GM12872 (cell line): ENCODE measurements around the gene ITSN2.

Experiments used
- TF ChIP-seq, protein P1 (sequence below): IDR thresholded peaks from 3 replicates; pipeline ENCODE4 v1.5.1; 2011; ENCODE audit warnings: low read depth, mild to moderate bottlenecking, low read length, moderate library complexity; ENCODE audit not compliant: insufficient read depth

ITSN2 gene

DNA sequence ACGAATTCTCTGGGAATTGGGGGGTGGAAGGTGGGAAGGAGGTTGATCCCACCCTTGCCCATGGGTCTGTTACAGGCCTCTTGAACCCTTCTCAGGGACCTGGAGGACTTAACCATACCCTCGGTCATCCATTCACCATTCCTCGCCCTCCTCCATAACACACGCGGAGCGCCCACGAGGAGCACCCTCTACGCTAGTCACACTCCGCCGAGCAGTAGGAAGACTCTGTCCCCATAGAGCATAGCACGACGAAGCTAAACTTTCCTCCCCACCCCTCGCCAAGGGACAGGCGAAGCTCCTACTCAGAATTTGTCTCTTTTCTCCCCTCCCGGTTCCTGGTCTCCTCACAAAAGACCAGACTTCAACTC, 611 bp upstream of the ITSN2 start:
- TF ChIP-seq, protein P1, sequence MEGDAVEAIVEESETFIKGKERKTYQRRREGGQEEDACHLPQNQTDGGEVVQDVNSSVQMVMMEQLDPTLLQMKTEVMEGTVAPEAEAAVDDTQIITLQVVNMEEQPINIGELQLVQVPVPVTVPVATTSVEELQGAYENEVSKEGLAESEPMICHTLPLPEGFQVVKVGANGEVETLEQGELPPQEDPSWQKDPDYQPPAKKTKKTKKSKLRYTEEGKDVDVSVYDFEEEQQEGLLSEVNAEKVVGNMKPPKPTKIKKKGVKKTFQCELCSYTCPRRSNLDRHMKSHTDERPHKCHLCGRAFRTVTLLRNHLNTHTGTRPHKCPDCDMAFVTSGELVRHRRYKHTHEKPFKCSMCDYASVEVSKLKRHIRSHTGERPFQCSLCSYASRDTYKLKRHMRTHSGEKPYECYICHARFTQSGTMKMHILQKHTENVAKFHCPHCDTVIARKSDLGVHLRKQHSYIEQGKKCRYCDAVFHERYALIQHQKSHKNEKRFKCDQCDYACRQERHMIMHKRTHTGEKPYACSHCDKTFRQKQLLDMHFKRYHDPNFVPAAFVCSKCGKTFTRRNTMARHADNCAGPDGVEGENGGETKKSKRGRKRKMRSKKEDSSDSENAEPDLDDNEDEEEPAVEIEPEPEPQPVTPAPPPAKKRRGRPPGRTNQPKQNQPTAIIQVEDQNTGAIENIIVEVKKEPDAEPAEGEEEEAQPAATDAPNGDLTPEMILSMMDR = no peak

DNA sequence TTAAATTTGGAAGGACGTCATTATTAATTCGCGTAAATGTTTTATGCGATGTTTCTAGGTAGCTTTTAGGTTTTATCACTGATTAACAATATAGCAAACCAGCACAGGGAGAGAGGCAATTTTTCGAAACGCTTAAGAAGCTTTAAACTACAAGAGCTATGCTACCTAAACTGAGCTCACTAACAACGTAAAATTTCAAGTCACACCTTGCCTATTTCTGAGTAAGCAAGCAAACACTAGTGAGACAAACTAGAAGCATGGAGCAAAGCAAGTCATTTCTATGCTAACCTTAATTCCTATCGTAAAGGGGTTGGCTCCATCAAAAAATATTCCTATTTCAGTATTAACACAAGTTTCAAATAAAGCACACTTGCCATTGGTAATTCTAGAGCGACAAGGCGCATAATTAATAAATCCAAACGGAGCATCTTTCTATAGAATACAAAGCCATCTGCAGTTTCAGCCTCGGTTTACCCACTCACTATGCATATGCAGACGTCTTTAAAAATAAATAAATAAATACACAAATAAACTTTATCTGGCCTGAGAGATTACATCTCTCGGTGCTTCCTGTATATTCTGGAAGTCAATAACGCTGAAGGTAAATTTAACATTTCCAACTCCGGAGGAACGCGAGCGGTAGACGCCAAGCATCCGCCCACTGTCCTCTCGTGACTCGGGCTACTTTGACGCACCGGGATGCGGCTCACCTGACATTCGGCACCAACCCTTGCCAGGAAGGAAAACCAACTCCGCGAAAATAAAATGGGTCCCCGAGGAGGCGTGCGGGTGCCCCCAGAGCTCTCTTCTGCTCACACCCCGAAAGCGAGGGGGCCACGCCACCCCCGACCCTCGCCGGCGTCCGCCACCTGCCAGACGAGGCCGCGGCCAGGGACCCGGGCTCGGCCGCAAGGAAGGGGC, 947 bp downstream of the ITSN2 start:
- TF ChIP-seq, protein P1 = no peak

DNA sequence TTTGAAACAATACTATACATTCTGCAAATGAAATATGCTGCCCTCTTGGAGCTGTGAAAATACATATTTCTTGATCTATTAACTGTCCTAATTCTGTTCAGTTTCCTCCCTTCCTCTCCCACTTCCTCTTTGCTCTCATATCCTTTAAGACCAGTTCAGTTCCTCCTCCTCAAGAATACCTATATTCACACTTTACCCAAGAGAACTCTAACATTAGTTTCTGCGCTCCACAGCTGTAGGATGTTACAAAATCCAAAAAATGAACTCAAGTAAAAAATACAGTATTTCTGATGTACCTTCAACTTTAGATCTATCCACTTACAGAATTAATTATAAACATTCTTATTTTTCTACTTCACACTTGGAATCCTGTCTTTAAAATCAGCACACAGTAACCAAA, 5.4 kb downstream of the ITSN2 start:
- TF ChIP-seq, protein P1 = no peak

DNA sequence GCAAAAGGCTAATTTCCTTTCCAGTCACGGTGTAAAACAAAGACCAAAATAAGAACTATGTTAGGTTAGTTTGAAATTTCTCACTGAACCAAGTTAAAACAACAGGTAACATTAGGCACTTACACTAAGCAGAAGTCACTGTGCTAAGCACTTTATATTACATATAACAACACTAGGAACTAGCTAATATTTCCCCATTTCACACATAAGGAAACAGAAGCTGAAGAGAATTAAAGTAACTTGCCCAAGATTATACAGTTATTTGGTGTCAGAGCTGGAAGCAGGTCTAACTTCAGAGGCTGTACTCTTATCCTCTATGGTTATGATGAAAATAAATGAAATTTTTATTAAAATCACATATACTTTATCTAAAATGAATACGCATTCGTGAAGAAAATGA, 5.9 kb downstream of the ITSN2 start:
- TF ChIP-seq, protein P1 = no peak

DNA sequence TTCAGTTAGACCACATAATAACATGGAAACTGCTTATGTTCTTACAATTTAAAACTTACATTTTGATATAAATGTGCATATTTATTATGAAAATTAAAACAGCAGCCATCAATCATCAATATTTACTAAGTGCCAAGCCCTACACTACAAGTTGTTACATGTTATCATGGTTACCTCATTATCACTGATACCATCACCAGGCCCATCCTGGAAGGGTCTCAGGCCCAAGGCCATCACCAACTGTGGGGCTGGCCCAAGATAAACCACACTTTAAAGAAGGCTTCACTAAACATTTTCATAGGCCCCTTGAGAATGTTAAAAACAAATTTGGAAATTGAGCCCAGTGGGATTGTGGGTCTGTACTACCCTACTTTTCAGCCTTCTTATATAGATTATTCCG, 6.4 kb downstream of the ITSN2 start:
- TF ChIP-seq, protein P1 = no peak

DNA sequence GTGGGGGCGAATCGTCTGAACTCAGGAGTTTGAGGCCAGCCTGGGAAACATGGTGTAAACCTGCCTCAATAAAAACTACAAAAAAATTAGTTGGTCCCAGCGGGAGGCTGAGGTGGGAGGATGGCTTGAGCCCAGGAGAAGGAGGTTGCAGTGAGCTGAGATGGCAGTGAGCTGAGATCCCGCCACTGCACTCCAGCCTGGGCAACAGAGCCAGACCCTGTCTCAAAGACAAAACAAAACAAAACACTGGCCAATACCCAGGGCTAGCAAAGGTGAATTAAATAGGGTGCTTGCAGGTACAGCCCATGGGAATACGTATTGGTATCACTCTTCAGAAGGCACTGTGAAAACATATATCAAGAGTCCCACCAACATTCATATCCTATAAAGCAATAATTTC, 7.0 kb downstream of the ITSN2 start:
- TF ChIP-seq, protein P1 = no peak

DNA sequence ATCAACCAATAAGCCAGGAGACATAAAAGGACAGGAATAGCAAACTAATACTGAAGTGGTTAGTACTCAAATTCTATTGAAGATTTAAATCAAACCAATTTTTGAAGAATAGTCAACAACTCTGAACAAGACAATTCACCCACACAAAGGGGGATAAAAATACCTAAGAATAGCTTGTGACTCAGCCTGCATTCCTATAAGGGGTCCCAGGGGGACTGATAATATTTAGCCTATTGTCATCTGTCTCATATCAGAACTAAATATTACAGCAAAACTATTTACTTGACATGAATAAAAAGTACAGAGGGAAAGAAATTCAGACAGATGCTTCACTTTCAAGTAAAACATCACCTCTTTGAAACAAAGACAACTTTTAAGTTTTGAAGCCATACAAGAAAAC, 7.7 kb downstream of the ITSN2 start:
- TF ChIP-seq, protein P1 = no peak
